Colonic mucosa (tissue), 4 donors: Measurements from ENCODE around the gene CDK10. TPM values are rescaled to one million over a fixed set of nuclear protein-coding genes. Genes with fewer than 3 reads are reported as not detected.

Experiments used
- DNase-seq: peaks from one replicate; pipeline ENCODE4 v3.0.0-alpha.2; 2020
- H3K27ac ChIP-seq: fragments of 200-600 bp; one replicate; pipeline ENCODE4 v1.8.0; 2021
- H3K27me3 ChIP-seq: fragments of 200-600 bp; one replicate; pipeline ENCODE4 v1.8.0; 2021
- H3K36me3 ChIP-seq: fragments of 200-600 bp; one replicate; pipeline ENCODE4 v1.8.0; 2021
- H3K4me1 ChIP-seq: fragments of 200-600 bp; one replicate; pipeline ENCODE4 v1.8.0; 2021; ENCODE audit warnings: mild to moderate bottlenecking
- H3K4me3 ChIP-seq: fragments of 200-600 bp; one replicate; pipeline ENCODE4 v1.8.0; 2021
- H3K9ac ChIP-seq, 2 donors: one replicate each; pipeline ENCODE4 v1.7.0; 2013; ENCODE audit warnings: control low read depth in 2 of 2, low read depth in 2 of 2, low read length in 2 of 2
- H3K9me3 ChIP-seq: fragments of 200-600 bp; one replicate; pipeline ENCODE4 v1.8.0; 2021
- intact Hi-C: fragments of 100-400 bp; cut with DNase I; formaldehyde crosslinking; loops from one replicate; pipeline ENCODE4 v1.14.1; 2022
- total RNA-seq, 2 donors: library from RNA; stranded (reverse); fragmentation: NEBNext Ultra II Directional in 1 of 2; extraction: Animal tissue kit (Norgen Biotek cat#: 25700) in 1 of 2; gene quantifications; one replicate each; pipeline ENCODE4 v1.2.1, GENCODE V29; 2021
- TF ChIP-seq, protein P1 (sequence below): fragments of 200-600 bp; IDR thresholded peaks from one replicate; pipeline ENCODE4 v1.8.0; 2022; ENCODE audit warnings: antibody characterized with exemption, mild to moderate bottlenecking
- donor health status: healthy.
- donor health status: DM: no; HTN: no; CAD: no.
- donor health status: DM: no; HTN: no; CAD: no.

Gene CDK10
- total RNA-seq, 2 donors from 2014 or later: 72.2 to 136 TPM

DNA sequence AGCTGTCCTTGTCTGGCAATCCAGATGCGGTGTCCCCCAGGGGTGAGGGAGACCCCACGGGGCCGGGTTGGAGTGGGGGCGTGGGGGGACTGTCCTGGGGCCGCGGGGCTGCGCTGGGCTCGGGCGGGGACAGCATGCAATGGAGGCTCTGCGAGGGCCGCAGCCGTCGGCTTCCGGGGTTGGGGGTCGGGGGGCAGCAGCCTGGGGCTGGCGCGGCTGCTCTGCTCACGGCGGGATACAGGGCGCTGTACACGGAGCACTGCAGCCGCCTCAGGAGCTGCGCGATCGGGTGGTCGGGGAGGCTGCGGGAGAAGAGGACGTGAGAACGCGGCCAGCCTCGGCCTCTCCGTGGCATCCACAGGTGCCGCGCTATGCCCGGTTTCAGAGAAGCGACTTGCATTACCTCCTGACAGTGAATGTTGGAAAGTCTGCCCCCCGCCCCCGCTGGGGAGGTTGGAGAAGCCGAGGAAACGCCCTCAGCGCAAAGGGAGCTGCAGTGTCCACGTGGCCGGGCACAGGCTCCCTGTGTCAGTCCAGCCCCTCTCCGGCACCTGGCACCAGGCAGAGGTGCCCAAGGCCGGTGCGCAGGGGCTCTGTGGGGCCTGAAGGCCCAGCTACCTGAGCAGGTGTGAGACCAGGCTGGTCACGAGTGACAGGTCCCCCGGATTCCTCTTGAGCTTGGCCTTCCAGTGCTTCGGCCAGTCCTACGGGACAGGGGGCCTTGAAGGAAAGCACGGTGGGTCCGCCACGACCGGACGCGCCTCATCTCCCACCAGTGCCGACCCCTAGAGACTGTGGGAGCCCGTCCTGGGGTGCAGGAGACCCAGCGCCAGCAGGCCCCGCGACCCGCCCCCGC lies 24.4 kb downstream of the CDK10 start:
- no peaks in the 10 kb centered on the region for H3K9me3 ChIP-seq
- intact Hi-C loops: no loop called here
- peaks cover 5% of the 10 kb centered on the region for H3K4me1 ChIP-seq
- H3K27me3 ChIP-seq: no peaks in the 10 kb centered on the region
- H3K9ac ChIP-seq: no peak overlapping the region
- no peaks in the 10 kb centered on the region for H3K36me3 ChIP-seq
- DNase-seq: no peak
- TF ChIP-seq, protein P1, sequence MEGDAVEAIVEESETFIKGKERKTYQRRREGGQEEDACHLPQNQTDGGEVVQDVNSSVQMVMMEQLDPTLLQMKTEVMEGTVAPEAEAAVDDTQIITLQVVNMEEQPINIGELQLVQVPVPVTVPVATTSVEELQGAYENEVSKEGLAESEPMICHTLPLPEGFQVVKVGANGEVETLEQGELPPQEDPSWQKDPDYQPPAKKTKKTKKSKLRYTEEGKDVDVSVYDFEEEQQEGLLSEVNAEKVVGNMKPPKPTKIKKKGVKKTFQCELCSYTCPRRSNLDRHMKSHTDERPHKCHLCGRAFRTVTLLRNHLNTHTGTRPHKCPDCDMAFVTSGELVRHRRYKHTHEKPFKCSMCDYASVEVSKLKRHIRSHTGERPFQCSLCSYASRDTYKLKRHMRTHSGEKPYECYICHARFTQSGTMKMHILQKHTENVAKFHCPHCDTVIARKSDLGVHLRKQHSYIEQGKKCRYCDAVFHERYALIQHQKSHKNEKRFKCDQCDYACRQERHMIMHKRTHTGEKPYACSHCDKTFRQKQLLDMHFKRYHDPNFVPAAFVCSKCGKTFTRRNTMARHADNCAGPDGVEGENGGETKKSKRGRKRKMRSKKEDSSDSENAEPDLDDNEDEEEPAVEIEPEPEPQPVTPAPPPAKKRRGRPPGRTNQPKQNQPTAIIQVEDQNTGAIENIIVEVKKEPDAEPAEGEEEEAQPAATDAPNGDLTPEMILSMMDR: no peak
- H3K4me3 ChIP-seq: no peak overlapping the region
- H3K27ac ChIP-seq: no peak overlapping the region

DNA sequence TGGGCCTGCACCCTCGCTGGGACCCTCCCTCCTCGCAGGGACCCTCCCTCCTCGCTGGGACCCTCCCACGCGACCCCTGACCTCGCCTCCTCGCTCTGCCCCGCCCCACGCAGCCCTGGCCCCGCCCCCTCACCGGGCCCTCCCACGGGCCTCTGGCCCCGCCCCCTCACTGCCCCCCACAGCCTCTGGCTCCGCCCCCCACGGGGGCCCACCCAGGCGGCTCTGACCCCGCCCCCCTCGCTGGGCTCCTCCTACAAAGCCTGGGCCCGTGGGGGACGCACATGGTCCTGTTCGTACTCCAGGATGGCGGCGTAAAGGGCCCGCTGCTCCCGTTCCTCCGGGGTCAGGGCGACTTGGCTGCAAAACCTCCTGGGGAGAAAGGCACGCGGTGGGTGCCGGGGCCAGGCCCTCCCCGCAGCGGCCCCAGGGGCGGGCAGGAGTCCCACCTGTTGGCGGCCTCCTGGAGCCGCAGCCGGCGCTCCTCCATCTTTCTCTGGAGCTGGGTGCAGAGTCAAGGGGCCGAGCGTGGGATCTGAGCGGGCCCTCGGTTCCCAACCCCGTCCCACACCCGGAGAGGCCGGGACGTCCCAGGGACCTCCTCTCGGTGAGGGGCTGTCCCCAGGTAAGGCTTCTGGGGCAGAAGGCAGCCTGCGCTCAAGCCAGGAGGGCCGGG lies 25.2 kb downstream of the CDK10 start:
- peaks cover 5% of the 10 kb centered on the region for H3K4me1 ChIP-seq
- H3K9me3 ChIP-seq: no peaks in the 10 kb centered on the region
- H3K9ac ChIP-seq: peak overlapping the region in 1 of 2 donors; percentile 63
- no peak overlapping the region for H3K27ac ChIP-seq
- H3K4me3 ChIP-seq: peak overlapping the region; percentile 40
- no peaks in the 10 kb centered on the region for H3K27me3 ChIP-seq
- no peaks in the 10 kb centered on the region for H3K36me3 ChIP-seq
- intact Hi-C loops: no loop called here
- TF ChIP-seq, protein P1: no peak
- DNase-seq: peak; percentile 68

DNA sequence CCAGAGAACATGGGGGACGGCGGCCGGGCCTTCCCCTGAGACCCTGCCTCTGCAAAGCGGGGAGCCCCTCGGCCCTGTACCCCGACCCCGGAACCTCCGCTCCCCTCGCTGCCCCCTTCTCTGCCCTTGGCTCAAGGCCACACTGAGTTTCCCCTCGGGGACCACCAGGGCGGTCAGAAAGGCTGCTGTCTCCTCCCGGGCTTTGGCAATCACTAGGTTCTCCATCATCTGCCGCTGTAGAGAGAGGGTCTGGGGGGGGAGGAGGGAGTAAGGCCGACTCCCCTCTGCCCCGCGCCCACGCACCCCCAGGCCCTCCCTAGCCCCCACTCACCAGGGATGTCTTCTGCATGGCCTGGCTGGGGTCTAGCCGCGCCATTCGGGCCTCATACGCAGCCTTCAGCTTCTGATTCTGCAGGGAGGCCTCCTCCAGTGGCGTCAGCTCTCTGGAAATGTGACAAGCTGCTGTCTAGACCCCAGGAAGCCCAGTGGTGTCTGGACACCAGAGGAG lies 25.8 kb downstream of the CDK10 start:
- Histone ChIP-seq H3K27ac (no peak overlapping the region), H3K4me3 (peak overlapping the region; percentile 40), H3K36me3 (no peaks in the 10 kb centered on the region), H3K9me3 (no peaks in the 10 kb centered on the region), H3K4me1 (peaks cover 5% of the 10 kb centered on the region), H3K9ac (peak overlapping the region in 1 of 2 donors; percentile 63), H3K27me3 (no peaks in the 10 kb centered on the region)
- intact Hi-C loops: no loop called here
- TF ChIP-seq, protein P1: no peak
- no peak for DNase-seq

DNA sequence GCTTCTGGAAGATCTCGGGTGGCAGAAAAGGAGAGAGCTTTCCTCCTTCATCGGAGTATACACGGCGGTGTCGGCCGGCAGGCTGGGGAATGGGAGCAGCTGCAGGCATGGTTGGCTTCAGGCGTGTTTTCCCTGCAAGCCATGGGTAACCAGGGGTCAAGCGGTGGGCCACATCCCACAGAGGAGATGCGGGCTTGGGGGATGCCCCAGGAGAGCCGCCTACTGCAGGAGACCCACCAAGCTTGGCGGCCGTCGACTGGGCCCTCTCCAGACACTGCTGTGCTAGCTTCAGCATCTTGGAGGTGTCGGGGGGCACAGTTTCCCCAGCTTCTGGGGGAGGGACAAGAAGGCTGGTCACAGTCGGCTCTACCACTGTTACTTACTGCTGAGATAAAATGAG lies 30.0 kb downstream of the CDK10 start:
- Histone ChIP-seq H3K4me1 (peaks cover 14% of the 10 kb centered on the region), H3K27ac (no peak overlapping the region), H3K4me3 (no peak overlapping the region), H3K9ac (no peak overlapping the region), H3K9me3 (no peaks in the 10 kb centered on the region), H3K36me3 (no peaks in the 10 kb centered on the region), H3K27me3 (no peaks in the 10 kb centered on the region)
- no peak for DNase-seq
- TF ChIP-seq, protein P1: no peak
- intact Hi-C loops: no loop called here

DNA sequence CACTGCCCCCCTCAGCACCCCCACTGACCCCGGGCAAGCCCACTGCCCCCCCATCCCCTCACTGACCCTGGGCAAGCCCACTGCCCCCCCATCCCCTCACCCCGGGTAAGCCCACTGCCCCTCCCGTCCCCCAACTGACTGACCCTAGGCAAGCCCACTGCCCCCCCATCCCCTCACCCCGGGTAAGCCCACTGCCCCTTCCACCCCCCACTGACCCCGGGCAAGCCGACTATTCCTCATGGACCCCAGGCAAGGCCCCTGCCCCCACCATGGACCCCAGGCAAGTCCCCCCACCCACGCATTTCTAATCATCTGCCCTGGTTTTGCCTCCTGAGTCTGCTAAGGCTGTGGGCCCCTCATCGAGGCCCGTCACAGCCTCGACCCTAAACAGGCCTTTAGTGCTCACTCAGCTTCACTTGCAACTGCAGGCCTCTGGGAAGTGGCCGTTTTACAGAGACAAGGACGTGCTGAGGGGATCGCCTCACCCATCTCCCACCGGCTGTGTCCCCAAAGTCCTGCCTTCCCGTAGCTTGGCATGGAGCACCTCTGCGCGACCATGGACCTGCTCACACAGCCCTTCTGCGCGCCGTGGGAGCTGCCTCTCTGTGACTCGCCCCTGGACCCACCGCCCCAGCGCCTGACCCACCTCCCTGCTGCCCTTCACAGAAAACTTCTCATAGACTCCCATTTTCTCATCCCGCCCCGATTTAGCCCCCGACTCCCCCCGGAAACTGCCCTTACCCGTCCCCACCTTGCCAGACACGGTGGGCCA lies 30.6 kb downstream of the CDK10 start:
- no peaks in the 10 kb centered on the region for H3K27me3 ChIP-seq
- TF ChIP-seq, protein P1: no peak
- H3K4me1 ChIP-seq: peaks cover 11% of the 10 kb centered on the region
- intact Hi-C loops: no loop called here
- no peak for DNase-seq
- H3K27ac ChIP-seq: no peak overlapping the region
- H3K36me3 ChIP-seq: no peaks in the 10 kb centered on the region
- H3K9me3 ChIP-seq: no peaks in the 10 kb centered on the region
- H3K9ac ChIP-seq: no peak overlapping the region
- no peak overlapping the region for H3K4me3 ChIP-seq
